GM10266 (cell line): ENCODE measurements around the gene FBXO42.

ENCODE experiments used
- DNase-seq: peaks from one replicate; pipeline ENCODE4 v3.0.0; 2012; ENCODE audit errors: extremely low spot score
- TF ChIP-seq, protein P1 (sequence below): IDR thresholded peaks from 2 replicates; pipeline ENCODE4 v1.5.1; 2012; ENCODE audit warnings: mild to moderate bottlenecking, low read depth; ENCODE audit not compliant: control insufficient read depth, insufficient read depth; ENCODE audit errors: missing control alignments

Gene FBXO42

DNA sequence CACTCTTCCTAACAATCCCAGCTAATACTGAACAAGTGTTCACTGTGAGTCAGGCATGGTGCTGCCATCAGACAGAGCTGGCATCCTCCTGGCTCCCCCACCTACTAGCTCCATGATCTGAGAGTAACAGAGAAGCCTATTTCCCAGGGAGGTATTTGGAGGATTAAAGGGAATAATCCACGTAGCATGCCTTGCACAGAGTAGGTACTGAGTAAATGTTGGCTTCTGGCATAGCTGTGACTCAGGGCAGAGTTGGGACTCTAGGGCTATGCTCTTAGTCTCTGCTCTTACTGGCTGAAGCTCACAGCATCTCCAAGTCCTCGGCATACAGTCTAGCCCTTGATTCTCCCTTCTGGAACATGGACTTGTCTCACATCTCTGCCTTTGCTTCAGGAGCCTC, 148.1 kb downstream of the FBXO42 start:
- DNase-seq = no peak
- TF ChIP-seq, protein P1, sequence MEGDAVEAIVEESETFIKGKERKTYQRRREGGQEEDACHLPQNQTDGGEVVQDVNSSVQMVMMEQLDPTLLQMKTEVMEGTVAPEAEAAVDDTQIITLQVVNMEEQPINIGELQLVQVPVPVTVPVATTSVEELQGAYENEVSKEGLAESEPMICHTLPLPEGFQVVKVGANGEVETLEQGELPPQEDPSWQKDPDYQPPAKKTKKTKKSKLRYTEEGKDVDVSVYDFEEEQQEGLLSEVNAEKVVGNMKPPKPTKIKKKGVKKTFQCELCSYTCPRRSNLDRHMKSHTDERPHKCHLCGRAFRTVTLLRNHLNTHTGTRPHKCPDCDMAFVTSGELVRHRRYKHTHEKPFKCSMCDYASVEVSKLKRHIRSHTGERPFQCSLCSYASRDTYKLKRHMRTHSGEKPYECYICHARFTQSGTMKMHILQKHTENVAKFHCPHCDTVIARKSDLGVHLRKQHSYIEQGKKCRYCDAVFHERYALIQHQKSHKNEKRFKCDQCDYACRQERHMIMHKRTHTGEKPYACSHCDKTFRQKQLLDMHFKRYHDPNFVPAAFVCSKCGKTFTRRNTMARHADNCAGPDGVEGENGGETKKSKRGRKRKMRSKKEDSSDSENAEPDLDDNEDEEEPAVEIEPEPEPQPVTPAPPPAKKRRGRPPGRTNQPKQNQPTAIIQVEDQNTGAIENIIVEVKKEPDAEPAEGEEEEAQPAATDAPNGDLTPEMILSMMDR = no peak

DNA sequence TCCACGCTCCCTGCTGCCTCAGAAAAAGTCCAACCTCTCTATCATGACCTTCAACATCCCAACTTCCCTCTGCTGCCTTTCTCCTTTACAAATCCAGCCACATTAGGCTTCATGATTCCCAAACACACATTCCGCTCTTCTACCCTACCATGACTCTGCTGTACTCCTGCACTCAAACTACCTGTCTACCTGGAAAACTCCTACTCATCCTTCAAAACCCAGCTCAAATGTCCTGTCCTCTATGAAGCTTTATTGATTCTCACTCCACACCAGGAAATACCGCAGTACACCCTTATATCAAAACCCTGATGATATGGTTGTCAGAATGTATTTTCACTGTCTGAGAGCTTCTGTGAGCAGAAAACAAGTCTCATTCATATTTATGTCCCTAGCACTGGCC, 148.7 kb downstream of the FBXO42 start:
- TF ChIP-seq, protein P1 = no peak
- no peak for DNase-seq

DNA sequence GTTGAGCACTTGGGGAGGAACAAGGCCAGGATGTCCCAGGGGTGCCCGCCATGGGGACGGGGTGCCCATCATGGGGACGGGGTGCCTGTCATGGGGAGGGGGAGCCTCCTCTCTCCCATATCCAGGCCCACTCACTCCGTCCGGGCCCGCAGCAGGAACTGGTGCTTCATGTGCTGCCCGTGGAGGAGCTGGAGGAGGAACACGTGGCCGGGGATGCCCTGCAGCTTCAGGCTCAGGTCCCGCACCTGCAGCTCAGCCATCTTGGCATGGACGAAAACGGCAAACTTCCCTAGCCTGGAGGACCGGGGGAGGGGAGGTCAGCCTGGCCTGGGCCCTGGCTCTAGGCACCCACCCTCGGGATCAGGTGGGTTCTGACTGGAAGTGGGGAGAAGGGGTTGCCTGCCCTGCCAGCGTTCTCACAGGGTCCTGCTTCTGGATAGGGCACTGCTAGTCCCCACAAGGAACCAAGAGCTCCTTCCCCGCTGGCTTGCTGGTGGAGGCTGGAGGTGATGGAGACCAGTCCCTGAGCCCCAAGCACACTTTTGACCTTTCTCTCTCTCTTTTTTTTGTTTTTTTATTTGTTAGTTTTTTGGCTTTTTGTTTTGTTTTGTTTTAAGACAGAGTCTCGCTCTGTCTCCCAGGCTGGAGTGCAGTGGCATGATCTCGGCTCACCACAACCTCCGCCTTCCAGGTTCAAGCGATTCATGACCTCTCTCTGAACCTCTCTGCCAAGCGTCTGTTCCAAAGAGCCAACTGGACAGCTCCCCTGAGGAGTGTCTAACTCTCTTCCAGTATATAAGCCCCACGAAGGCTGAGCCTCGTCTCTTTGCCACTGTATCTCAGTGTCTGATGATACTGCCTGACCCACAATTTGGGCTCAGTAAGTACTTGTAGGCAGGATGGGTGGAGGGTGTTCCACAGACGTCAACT, 149.7 kb downstream of the FBXO42 start:
- DNase-seq = no peak
- TF ChIP-seq, protein P1 = no peak

DNA sequence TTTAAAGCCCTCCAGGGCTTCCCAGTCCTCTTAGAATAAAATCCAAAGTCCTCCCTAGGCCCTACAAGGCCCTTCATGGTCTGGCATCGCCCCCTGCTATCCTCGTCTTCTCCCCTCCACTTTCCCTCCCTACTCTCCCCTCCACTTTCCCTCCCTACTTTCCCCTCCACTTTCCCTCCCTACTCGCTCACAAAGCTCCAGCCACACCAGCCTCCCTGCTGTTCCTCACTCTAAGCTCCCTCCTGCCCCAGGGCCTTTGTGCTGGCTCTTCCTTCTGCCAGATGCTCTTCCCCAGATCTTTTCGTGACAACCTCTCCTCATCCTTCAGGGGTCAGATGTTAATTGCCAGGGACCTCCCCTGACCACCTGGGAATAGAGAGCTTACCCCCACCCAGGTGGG, 152.6 kb downstream of the FBXO42 start:
- no peak for DNase-seq
- TF ChIP-seq, protein P1 = no peak

DNA sequence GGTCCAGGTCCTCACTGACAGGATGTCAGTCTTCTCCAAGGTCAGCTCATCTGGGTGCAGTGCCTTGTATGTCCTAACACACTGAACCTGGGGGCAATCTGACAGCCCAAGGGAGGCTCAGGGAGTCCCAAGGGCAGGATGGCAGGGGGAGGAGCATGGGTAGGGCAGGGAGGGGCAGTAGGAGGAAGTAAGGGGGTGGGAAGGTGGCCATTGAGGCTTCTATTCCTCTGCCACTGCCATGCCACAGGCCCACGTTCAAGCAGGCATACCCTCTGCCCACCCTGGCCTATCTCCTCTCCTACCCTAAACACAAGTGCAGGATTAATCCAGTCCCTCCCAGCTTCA, 153.2 kb downstream of the FBXO42 start:
- TF ChIP-seq, protein P1 = no peak

DNA sequence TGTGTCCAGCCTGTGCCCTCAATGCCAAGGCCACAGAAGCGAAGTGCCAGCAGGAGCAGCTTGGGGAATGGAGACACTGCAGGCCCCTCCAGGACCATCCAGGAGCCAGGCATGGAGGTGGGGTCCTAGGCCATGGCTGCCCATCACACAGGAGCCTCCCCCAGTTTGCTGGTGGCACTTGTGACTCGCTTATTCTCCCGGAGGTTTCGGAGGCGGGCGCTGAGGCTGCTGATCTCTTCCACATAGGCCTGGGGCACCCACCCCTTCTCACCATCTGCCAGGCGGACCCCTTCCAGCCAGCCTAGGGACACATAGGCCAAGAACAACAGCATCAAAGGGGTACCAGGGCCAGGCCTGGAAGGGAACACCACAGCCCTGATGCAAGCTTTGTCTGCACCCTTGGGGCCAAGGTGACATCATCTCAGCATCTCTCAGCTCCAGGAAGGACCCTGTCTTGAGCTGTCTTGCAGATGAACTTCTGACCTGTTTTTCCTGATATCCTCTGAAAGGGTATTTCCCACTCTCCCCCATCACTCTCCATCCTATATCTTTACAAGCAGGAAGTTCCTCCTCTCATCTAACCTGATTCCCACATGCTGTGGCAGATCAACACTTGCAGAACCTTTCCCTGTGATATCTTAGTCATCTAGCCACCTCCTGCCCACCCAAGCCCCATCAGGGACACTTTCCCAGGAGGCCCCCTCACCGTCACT, 153.7 kb downstream of the FBXO42 start:
- TF ChIP-seq, protein P1 = no peak

More for the DNA sequence above, 153.2 kb downstream of the FBXO42 start:
- DNase-seq = no peak

DNA sequence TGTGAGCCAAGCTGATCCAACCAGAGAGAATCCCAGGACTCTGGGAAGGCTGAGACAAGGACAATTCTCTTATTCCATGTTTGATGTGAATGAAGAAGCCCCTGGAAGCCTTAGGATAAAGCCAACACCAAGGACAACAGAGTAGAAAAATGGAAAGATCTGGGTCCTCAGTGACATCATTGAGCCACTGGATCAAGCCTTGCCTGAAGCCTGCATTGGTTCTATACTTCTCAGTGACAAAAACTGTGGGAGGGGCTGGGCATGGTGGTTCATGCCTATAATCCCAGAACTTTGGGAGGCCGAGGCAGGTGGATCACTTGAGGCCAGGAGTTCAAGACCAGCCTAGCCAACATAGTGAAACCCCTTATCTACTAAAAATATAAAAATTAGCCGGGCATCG, 155.4 kb downstream of the FBXO42 start:
- DNase-seq = no peak
- TF ChIP-seq, protein P1 = no peak

More for the DNA sequence above, 153.7 kb downstream of the FBXO42 start:
- no peak for DNase-seq
